ENCODE results near the gene ACTRT2.

Gene ACTRT2

DNA sequence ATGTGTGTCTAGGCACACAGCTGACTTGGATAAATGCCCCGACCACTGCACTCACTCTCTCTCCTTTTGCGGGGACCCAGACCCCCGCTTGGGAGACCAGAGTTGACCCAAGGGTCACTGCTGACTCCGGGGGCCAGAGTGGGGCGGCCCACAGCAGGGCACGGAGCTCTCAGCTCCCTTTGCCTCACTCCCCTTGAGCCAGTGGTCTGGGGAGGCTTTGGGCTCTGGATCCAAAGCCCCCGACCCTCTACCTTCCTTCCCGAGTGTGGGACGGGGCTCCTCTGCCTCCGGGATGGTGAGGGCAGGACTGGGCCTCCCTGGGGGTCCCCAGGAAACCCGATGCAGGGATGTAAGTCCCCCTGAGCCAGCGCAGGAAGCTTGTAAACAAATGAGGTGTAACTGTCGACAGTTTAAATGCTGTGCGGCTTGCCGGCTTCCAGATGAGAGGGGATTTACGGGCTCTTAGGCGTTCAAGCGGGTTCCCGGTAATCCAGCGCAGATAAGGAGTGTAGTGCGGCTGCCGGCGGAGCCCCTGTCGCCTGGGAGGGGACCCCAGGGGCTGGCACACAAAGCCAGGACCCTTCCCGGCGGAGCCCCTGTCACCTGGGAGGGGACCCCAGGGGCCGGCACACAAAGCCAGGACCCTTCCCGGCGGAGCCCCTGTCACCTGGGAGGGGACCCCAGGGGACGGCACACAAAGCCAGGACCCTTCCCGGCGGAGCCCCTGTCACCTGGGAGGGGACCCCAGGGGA is 7.4 kb downstream of the ACTRT2 start:
- DNase-seq (ENCODE audit: low read depth), result no peak
- H3K4me3 ChIP-seq (ENCODE audit: low read depth, low read length), result no peak overlapping the region

DNA sequence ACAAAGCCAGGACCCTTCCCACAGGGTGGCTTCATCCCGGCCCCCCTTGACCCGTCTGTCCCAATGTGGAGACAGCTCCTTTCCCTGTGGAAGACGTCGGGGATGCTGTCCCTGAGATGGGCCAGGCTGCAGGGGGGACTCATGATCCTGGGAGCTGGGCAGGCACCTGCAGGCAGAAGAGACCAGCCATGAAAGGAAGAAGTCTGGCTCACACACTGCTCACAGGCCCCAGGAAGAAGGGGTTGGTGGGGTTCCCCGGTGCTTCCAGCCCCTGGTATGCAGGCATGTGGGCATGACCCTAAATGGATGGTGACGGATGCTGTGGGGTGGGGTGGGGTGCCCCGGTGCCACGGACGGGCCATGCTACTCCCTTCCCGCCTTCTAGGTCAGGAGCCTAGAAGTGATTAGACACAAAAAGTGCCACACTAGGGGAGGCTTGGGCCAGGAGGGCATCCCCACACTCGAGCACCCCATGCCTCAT is 8.3 kb downstream of the ACTRT2 start:
- no peak for DNase-seq (ENCODE audit: low read depth)

DNA sequence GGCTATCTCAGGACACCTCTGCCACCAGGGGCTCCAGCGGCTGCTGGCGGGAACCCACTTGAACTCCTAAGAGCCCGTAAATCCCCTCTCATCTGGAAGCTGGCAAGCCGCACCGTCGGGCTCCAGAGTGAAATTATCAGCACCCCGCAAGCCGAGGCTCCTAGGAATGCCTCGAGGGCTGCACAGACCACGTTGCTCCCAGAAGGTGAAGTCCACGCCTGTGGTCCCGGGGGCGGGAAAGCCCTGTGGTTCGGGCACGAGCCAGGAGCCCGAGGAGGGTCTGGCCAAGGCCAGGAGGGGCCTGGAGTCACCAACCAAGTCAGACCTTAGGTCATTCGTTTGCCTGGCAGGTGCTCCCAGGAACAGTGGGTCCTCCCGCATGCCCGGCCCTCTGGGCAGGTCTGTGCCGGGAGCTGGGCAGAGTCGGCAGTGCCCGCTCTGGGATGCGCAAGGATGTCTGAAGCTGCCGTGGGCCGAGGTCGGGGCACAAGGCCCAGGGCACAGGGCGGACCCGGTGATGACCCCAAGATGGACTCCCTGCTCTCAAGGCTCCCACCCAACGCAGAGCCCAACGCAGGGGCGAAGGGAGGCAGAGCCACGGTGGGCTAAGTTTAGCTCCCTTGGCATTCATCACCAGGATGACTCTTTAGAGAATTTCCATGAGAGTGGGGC is 8.9 kb downstream of the ACTRT2 start:
- no peak overlapping the region for H3K4me3 ChIP-seq (ENCODE audit: low read depth, low read length)
- no peak for DNase-seq (ENCODE audit: low read depth)

More for the DNA sequence above, 8.3 kb downstream of the ACTRT2 start:
- H3K4me3 ChIP-seq (ENCODE audit: low read depth, low read length), result no peak overlapping the region

DNA sequence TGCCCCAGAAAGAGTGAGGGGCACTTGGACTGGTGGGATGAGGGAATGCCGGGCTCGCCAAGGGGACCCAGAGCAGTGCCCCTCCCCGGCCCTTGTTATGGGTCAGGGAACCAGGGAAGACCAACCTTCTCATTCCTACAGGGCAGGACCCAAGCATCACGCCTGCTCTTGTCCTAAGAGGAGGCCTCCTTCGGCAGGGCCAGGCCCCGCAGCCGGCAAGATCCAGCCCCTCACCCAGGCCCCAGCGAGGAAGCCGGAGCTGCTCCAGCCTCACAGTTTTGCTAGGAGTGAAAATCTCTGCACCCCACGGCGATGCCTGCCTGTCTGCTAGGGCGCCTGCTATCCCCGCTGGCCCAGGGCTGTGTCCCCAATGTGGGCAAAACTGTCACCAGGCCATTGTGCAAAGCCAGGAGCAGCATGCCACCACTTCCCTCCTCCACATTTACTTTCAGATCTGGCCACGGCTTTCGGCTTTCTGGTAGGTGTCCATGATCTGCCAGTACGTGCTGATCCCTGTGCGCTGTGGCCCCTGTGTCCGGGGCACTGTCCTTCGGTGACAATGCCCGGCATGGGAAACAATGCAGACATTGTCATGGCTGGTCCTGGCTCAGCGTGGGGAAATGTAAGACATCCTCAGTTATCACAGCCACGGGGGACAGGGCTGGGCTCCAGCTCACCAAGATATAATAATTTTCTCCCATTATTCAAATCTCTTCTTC is 9.6 kb downstream of the ACTRT2 start:
- no peak for DNase-seq (ENCODE audit: low read depth)
- no peak overlapping the region for H3K4me3 ChIP-seq (ENCODE audit: low read depth, low read length)

DNA sequence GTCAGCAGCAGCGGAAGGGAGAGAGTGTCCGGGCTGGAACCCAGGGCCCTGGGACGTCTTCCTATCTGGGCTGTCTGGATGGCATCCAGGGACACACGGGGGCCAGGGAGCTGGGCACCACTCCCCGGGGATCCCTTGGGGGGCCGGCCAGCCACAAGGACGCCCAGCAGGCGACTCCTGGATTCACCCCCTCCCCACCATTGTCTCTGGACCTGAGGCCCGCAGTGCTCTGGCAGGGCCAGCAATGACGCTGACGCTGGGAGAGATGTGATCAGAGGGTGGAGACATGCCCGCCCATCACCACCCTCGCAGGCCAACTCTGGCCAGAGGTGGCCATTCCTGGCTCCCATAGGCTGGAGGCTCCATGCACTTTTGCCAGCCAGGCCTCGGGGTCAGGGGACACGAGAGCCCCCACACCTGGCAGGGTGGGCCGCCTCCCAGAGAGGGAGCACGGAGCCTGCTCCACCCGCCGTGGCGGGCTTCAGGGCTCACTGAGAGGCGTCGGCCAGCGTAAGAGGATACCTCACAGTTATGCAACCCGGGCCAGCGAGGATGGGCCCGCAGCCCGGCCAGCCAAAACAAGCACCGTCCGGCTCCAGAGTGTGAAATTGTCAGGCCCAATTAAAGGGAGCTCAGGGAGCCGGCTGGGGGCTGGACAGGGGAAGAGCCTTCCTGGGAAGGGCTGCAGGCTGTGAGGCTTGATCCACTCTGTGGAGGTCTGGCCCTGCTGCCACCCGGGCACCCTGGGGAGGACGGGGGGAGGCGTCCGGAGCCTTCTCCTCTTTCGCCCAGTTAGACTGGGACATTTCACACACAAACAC is 10.3 kb downstream of the ACTRT2 start:
- H3K4me3 ChIP-seq (ENCODE audit: low read depth, low read length), result no peak overlapping the region
- DNase-seq (ENCODE audit: low read depth), result no peak

DNA sequence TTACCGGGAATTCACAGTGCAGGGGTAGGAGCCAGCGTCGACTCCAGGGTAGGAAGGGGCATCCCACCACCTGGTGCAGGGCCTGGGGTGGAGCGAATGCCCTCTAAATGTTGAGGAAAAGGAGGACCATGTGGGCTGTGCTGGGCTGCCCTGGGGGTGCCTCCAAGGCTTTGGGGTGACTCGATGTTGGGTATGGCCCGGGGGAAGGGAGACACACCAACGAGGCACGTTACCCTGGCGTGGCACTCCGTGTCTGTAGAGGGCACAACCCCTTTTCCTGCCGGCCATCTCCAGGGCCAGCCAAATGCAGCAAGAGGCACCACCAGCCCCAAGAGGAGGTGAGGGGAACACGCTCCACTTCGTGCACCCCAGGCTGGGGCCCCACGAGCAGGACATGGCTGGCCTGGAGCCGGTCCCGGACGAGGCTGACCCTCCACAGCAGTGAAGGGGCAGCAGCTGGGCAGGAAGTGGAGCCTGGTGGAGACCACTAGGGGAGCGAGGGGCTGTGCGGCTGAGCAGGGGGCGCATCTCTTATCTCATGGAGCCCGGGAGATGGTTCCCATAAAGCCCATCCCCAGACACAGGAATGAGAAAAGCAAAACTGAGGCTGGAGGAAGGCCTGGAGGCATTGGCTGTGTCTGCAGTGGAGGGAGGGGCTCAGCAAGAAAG is 11.2 kb downstream of the ACTRT2 start:
- DNase-seq (ENCODE audit: low read depth), result no peak

DNA sequence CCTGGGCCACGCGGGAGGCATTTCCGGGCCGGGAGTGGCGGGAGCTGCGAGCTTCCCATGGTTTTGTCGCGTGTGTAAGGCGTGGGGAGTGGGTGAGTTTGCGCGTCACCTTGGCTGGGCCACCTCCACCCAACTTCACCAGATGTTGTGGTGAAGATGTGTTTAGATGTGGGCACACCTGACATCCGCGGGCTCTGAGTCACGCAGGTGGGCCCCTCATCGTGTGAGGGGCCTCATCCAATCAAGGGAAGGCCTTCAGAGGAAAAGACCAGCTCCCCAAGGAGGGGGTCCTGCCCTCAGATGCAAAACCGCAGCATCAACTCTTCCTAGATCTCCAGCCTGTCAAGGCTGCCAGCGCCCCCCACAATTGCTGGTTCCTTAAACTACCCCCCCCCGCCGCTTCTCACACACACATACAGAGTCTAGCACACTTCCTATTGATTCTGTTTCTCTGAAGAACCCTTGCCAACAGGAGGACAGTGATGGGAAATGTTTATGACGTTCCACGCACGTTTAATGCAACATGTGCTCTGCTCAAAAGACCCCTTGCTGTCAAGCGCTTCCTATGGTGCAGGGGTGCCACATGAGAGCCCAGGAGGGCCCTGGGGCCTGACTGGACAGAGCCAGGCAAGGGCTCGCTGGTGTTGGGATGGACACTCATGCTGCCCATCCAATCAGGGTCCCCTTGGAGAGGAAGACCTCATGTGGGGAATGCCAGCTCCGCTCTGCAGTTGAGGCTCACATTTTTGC is 11.9 kb downstream of the ACTRT2 start:
- H3K4me3 ChIP-seq (ENCODE audit: low read depth, low read length), result no peak overlapping the region
- no peak for DNase-seq (ENCODE audit: low read depth)

More for the DNA sequence above, 11.2 kb downstream of the ACTRT2 start:
- H3K4me3 ChIP-seq (ENCODE audit: low read depth, low read length), result no peak overlapping the region

DNA sequence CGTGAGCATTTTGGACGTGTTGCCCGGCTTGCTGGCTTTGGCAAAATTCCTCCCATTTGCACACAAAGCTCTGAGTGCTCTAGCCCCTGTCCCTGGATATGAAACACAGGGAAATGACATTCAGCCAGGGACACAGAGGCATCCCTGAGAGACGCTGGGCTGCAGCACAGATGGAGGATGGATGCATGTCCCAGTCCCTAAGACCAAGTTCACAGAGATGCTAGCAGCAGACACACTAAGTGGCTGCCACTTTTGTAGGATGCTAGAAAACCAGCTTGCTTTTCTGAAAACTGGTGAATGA is 12.5 kb downstream of the ACTRT2 start:
- no peak overlapping the region for H3K4me3 ChIP-seq (ENCODE audit: low read depth, low read length)
- DNase-seq (ENCODE audit: low read depth), result no peak

DNA sequence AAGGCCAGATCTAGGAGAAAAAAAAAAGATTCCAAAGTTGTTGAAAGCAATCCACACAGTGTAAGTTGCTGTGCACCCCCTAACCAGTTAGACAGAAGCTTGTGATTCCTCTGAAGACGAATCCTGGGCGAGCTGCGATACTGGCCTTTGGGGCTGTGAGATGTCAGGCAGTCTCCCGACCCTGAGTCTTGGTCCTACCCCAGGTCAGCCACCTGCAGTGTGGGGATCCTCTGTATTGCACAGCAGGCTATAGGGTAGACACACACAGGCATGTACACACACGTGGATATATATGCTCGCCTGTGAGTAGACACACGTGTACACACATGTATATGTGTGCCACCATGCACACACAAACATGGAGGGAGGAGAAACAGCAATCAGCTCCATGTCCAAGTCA is 12.9 kb downstream of the ACTRT2 start:
- DNase-seq (ENCODE audit: low read depth), result no peak
- no peak overlapping the region for H3K4me3 ChIP-seq (ENCODE audit: low read depth, low read length)

DNA sequence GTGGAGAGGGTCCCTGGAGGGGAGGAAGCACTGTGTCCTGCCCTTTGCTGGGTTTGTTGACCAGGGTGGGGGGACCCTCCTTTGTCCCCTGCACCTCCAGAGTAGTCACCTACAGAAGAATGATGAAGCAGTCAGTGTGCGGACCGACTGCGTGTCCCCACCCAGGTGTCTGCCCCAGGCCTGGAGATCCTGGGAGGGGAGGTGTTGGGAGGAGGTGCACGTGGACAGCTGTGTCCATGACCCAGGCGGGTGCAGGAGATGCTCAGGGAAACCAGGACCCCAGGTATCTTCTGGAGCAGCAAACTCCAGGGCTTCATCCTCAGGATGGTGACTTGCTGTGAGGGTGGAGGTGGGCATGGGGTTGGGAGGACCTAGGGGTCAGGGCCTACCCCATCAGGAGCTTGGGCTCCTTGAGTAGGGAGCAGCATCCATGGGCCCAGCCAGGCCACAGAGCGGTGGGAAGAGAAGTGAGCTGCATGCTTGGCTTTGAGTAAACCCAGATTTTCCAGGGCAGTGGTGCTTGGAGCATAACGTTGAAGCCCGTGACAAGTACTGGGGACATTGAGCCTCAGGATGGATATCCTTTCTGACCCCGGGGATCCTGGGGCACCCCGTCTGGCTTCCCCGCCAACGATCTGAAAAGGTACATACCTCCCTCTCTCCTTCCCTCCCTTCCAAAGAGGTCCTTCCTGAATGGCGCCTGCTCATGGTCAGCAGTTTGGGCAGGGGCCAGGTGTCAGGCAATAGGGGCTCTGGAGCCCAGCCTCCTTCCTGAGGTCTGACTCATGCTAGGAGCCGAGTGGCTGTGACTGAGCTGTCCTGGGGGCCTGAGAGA is 13.7 kb downstream of the ACTRT2 start:
- no peak for DNase-seq (ENCODE audit: low read depth)
- H3K4me3 ChIP-seq (ENCODE audit: low read depth, low read length), result no peak overlapping the region

DNA sequence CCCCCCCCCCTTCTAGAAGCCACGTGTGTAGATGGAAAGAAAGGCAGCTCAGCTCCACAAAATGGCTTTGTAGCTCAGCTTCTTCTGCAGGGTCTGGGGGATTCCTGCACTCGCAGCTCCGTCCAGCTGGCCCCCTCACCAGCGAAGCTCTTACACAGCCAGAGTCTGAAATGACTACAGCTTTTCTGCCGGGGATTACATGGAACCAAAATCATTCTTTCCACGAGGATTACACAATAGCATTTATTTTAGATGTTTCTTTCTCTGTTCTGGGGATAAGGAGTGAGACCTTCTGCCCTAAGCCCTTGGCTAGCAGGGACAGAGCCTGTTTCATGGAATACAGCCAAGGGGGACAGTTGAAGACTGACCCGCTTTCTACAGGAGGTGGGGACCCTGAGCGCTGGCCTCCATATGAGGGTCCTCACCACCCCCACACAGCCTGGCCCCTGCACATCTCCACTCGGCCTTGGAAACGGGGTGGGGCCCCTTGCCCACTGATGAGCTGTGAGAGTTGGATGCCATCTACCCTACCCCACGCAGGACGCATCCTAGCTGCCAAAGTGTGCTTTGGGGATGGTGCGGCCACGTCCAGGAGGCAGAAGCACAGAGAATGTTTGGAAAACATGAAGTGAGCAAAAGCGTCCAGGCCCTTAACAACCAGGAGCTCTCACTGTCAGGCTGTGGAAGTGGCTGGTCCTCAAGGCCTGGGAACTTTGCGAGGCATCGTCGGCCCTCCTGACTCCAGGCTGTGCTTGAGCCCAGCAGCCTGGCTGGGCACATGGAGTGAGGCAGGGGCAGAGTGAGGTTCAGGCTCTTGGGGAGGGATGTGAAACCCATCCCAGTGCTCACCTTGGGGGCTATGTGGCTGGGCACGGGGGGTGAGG is 14.5 kb downstream of the ACTRT2 start:
- no peak overlapping the region for H3K4me3 ChIP-seq (ENCODE audit: low read depth, low read length)
- DNase-seq (ENCODE audit: low read depth), result no peak

DNA sequence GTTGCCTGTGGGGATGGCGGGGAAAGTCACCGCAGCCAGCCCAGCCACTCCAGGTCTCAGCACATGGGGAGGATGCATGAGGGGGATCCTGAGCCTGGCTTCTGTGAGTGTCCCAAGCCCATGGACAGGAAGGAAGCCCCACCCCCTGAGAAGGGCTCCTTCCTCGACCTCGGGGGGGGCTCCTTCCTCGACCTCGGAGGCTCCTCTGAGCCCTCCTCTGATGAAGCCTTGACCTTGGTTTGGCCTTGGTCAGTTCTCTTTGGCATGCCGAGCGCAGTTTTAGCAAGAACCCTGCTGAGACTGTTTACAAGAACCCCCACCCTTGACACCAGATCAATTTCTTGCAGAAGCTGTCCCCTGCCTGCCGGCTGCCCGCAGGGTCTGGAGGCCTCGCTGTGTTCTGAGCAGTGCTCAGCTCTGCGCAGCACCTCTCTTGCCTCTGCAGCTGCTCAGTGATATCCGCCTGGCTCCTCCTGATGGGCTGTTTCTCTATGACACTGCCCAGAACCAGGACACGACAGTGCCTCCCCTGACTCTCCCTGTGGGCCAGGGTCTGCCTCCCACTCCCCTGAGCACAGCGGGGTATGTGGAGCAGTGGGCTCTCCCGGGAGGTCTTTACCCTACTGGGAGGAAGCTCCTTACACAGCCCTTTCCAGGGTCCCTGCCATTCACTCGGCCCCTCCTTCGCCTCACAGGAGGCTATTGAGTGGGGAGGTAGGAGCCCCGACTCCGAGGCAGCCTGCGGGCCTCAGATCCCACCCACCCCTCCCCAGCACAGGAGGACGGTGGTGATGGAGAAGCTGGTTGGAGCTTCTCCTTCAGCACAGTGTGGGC is 15.4 kb downstream of the ACTRT2 start:
- no peak overlapping the region for H3K4me3 ChIP-seq (ENCODE audit: low read depth, low read length)
- DNase-seq (ENCODE audit: low read depth), result no peak

DNA sequence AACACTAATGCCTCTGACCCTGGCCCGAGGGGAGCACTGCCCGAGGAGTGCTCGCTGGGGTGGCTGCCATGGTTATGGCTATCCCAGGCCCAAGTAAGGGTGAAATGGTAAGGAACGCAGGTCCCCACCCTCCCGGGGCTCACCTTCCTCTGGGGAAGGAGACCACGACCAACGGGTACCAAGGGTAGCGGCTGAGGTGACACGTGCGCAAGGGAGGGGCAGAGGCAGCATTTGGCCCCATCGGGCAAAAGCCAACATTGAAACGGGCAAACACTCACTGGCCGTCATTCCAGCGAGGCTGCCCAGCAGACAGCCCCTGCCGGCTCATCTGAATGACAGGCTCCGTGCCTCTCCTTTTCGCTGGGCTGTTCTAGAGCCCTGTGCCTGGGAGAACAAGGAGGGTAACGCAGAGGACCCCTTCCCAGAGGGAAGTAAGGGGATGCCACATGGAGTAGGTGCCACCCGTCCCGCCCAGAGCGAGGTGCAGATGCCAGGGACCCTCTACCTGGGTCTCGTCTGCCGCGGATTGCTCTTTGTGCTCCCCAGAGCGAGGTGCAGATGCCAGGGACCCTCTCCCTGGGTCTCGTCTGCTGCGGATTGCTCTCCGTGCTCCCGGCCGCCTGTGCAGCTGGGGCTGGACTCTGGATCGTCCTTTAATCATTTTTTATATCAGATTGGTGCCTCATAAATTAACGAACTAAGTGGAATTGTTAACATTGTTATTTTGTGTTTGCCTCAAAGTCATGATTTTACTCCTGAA is 16.2 kb downstream of the ACTRT2 start:
- no peak overlapping the region for H3K4me3 ChIP-seq (ENCODE audit: low read depth, low read length)

DNA sequence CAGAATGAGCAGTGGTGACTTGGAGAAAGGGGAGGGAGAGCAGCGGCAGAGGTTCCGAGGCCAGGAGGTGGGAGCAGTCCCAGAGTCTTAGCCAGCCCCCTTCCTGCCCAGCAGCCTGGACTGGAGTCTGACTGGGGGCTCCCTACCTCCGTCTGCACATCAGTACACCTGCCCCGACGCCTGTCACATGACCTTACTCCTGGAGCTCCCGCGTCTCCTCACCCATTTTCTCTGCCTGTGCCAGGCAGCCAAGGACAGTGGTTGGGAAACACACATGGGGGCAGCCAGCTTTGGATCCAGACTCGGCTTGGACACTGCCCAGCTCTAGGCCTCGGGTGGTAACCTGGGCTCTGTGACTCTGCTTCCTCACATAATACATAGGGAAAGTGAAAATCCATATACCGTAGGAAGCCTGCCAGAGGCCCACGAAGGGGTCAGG is 16.9 kb downstream of the ACTRT2 start:
- H3K4me3 ChIP-seq (ENCODE audit: low read depth, low read length), result no peak overlapping the region
- DNase-seq (ENCODE audit: low read depth), result no peak

More for the DNA sequence above, 16.2 kb downstream of the ACTRT2 start:
- no peak for DNase-seq (ENCODE audit: low read depth)

DNA sequence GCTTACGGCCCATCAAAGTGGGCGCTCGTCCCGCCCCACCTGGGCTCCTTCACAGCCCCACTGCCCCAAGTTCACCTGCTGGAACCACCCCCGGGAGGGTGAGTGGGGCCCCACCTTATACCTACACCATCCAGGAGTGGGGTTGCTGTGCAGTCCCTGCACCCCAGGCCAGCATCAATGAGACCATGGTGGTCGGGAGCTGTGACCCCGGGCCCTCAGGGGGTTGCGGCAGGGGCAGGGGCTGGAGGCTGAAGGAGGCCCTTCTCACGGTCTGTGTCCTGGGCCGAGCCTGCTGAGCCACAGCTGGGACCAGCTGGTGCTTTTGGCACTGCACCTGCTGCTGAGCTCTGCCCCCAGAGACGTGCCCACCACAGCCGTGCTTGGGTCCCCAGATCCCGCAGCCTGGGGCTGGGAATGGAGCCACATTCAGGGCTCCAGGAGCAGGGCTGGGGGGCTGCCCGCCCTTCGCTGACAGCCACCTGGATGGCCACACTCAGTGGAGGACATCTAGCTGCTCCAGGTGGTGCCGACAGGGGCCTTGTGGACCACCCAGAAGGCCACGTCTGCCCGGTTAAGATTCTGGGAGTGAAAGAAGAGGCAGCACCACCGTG is 17.4 kb downstream of the ACTRT2 start:
- DNase-seq (ENCODE audit: low read depth), result no peak
- H3K4me3 ChIP-seq (ENCODE audit: low read depth, low read length), result no peak overlapping the region
